BJ (cell line): ENCODE measurements around the gene MYL1. TPM values are rescaled to one million over a fixed set of nuclear protein-coding genes. Genes with fewer than 3 reads are reported as not detected.

ENCODE experiments used
- CTCF ChIA-PET: fragments of 350-600 bp; formaldehyde crosslinking; extraction: SDS; loops from one replicate; lab custom pipeline; 2021; ENCODE audit warnings: antibody characterized with exemption, inconsistent platforms; lab: Yijun Ruan, JAX
- POLR2A ChIA-PET: fragments of 300-600 bp; sonication (Branson Sonifier 250); formaldehyde crosslinking; extraction: SDS; loops from one replicate; lab custom pipeline; 2021; ENCODE audit warnings: antibody characterized with exemption; lab: Charles Lee
- DNase-seq: peaks from one replicate; pipeline ENCODE4 v3.0.0-alpha.2; 2011; ENCODE audit warnings: low read depth
- H3K27me3 ChIP-seq: 2 replicates; pipeline ENCODE4 v1.6.0; 2011; ENCODE audit warnings: low read length; ENCODE audit not compliant: control insufficient read depth, insufficient read depth
- H3K36me3 ChIP-seq: 2 replicates; pipeline ENCODE4 v1.5.1; 2011; ENCODE audit warnings: low read length; ENCODE audit not compliant: control insufficient read depth, insufficient read depth
- H3K4me3 ChIP-seq: 2 replicates; pipeline ENCODE4 v1.5.1; 2011; ENCODE audit warnings: low read depth, mild to moderate bottlenecking, control low read depth, low read length
- polyA plus RNA-seq: library from polyadenylated mRNA; depleted of rRNA; stranded (reverse); fragments of >200 nt; gene quantifications from 2 replicates; pipeline ENCODE4 v1.2.3, GENCODE V29; 2011
- TF ChIP-seq, protein P1 (sequence below): IDR thresholded peaks from 2 replicates; pipeline ENCODE4 v1.5.1; 2011; ENCODE audit warnings: low read depth, mild to moderate bottlenecking, control low read depth, inconsistent platforms, low read length, moderate library complexity; ENCODE audit not compliant: insufficient read depth

Gene MYL1
- polyA plus RNA-seq, 1 experiment = not detected

DNA sequence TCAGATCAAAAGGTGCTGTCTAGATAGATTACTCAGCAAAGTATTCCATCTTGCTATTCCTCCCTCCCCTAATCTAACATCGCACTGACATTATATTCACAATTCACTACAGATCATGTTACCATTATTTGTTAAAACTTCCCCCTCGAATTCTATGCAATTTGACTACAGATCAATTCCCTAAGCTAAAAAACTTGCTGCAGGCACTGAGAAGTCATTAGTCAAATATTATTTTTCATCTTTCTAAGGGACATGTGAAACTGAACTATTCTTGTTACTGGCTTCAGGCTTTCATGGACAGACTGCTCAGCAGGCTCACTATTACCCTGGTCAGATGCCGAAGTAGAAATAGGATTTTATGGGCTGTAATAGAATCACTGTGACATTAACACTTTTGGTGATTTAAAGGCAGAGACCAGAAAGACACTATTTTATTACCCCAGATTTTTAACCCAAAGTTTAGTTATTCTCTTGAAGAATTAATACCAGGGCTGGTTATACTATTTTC is 15.1 kb downstream of the MYL1 start:
- TF ChIP-seq, protein P1, sequence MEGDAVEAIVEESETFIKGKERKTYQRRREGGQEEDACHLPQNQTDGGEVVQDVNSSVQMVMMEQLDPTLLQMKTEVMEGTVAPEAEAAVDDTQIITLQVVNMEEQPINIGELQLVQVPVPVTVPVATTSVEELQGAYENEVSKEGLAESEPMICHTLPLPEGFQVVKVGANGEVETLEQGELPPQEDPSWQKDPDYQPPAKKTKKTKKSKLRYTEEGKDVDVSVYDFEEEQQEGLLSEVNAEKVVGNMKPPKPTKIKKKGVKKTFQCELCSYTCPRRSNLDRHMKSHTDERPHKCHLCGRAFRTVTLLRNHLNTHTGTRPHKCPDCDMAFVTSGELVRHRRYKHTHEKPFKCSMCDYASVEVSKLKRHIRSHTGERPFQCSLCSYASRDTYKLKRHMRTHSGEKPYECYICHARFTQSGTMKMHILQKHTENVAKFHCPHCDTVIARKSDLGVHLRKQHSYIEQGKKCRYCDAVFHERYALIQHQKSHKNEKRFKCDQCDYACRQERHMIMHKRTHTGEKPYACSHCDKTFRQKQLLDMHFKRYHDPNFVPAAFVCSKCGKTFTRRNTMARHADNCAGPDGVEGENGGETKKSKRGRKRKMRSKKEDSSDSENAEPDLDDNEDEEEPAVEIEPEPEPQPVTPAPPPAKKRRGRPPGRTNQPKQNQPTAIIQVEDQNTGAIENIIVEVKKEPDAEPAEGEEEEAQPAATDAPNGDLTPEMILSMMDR = no peak
- ChIA-PET CTCF (no interaction called here), POLR2A (no interaction called here)
- H3K4me3 ChIP-seq = no peak overlapping the region
- no peaks in the 10 kb centered on the region for H3K36me3 ChIP-seq
- no peak for DNase-seq
- no peaks in the 10 kb centered on the region for H3K27me3 ChIP-seq

DNA sequence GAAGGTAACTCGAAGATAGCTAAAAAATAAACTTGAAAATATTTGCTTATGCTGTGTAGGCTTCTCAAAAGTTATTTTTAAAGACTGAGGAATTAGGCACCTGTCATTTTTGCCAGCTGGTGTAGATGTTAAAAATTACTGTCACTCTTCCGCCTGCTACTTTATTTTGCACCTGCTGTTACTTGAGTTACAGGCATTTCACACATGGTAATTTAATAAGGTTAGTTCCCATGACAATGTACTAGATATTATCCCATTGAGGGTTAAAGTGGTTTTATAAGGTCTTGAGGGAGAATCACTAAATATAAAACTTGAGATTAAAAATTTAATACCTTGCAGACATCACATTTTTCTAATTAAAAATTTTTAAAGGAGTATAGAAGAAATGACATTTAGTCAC is 26.6 kb downstream of the MYL1 start:
- Histone ChIP-seq H3K27me3 (no peaks in the 10 kb centered on the region), H3K36me3 (no peaks in the 10 kb centered on the region), H3K4me3 (no peak overlapping the region)
- POLR2A ChIA-PET = no interaction called here
- TF ChIP-seq, protein P1 = no peak
- DNase-seq = no peak
- CTCF ChIA-PET = no interaction called here

DNA sequence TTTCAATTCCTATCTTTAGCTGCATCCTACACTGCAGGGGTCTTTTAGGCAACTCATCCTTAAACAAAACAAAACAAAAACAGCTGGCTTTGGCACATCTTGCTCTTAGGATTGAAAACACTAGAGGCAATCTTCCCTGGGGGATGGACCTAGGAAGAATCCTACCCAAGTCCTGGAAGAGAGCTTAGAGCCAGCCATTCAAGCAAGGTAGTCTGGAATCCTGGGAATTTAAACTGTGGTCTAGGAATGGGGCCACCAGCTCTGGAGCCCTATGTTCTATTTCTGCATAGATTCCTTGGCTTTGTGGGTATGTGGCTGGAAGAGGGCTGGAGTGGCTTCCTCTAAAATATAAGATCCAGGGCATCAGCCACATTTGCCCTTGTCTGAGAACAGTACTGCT is 27.7 kb downstream of the MYL1 start:
- no peak for DNase-seq
- ChIA-PET CTCF (no interaction called here), POLR2A (no interaction called here)
- no peak overlapping the region for H3K4me3 ChIP-seq
- TF ChIP-seq, protein P1 = no peak
- H3K36me3 ChIP-seq = no peaks in the 10 kb centered on the region
- no peaks in the 10 kb centered on the region for H3K27me3 ChIP-seq

DNA sequence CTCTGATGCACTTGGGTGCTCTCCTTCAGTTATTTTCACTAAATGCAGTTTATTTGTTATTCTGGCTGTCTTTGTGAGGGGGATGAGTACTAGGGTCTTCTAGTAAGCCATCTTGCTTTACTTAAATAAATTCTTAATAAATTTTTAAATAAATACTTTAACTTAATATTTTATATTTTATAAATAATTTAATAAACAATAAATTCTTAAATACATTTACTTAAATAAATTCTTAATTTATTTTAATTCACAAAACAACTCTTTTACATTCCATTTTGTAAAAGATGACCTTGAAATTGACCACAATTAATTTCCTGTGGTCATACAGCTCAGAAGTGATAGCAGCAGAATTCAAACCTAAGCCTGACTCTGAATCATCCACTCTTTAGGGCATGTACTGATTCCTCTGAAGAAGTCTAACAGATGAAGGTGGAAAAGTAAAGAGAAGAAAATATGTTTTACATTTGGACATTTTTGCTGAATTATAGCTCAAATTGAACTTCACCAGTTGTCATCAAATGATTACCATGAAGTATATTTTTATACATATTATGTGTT is 28.8 kb downstream of the MYL1 start:
- TF ChIP-seq, protein P1 = no peak
- DNase-seq = no peak
- H3K4me3 ChIP-seq = no peak overlapping the region
- ChIA-PET CTCF (no interaction called here), POLR2A (interaction anchor here (0.6 kb wide), 1 partner anchor 1069 kb away, joined by 4 read pairs; no protein-coding TSS in a partner anchor)
- no peaks in the 10 kb centered on the region for H3K36me3 ChIP-seq
- no peaks in the 10 kb centered on the region for H3K27me3 ChIP-seq

DNA sequence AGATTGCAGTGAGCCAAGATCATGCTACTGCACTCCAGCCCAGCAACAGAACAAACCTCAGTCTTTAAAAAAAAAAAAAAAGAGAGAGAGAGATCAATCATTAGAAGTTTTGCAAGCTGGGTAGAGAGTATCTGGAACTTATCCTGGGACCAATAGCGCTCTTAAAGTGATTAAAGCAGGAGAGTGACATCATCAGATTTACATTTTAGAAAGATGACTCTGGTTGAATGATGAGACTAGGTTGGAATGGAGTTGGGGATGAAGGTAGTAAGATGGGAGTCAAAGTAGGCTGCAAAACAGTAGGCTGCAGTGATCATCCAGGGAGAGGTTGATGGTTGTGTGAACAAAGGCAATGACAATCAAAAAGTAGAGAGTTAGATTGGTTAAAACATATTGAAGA is 37.8 kb downstream of the MYL1 start:
- H3K27me3 ChIP-seq = no peaks in the 10 kb centered on the region
- POLR2A ChIA-PET = no interaction called here
- CTCF ChIA-PET = interaction anchor here (0.6 to 0.8 kb wide), 3 partner anchors 60 to 370 kb away, joined by 3 read pairs; no protein-coding TSS in a partner anchor
- DNase-seq = no peak
- no peaks in the 10 kb centered on the region for H3K36me3 ChIP-seq
- H3K4me3 ChIP-seq = no peak overlapping the region
- TF ChIP-seq, protein P1 = no peak
